ENCODE measurements around the gene EIF3A.

EIF3A gene

GRCh38 chr10:119116326-119116951 lies 35.8 kb upstream of the EIF3A start:
- CTCF ChIA-PET: no interaction called here
- Histone ChIP-seq H3K9me3 (ENCODE audit: control insufficient read depth, insufficient read depth, low read depth, low read length) (no peaks in the 10 kb centered on the region), H3K4me1 (ENCODE audit: control insufficient read depth, insufficient read depth, low read length) (no peaks in the 10 kb centered on the region), H3K4me3 (ENCODE audit: low read depth, low read length) (no peak overlapping the region), H3K36me3 (ENCODE audit: control insufficient read depth in 2 of 2, insufficient read depth in 1 of 2, low read length in 2 of 2) (peaks cover 69 to 70% of the 10 kb centered on the region in 2 experiments), H3K27ac (ENCODE audit: extremely low read depth, low read depth, low read length) (no peak overlapping the region)
- POLR2A ChIA-PET: interaction anchor here (0.6 kb wide), 1 partner anchor 60 kb away, joined by 3 read pairs; no protein-coding TSS in a partner anchor
- TF ChIP-seq ZNF837 (tag by site-specific recombination; IDR thresholded peaks at IDR 0.05) (no peak), ZNF157 (tag by site-specific recombination; IDR thresholded peaks at IDR 0.05) (no peak), KLF16 (tag by site-specific recombination; IDR thresholded peaks at IDR 0.05) (no peak), ZFP69B (tag by site-specific recombination; IDR thresholded peaks at IDR 0.05) (no peak)

GRCh38 chr10:119115926-119116325 lies 35.3 kb upstream of the EIF3A start:
- H3K4me3 ChIP-seq (ENCODE audit: low read depth, low read length): no peak overlapping the region
- peaks cover 70% of the 10 kb centered on the region in 2 experiments for H3K36me3 ChIP-seq (ENCODE audit: control insufficient read depth in 2 of 2, insufficient read depth in 1 of 2, low read length in 2 of 2)
- TF ChIP-seq ZSCAN4 (tag by site-specific recombination; IDR thresholded peaks at IDR 0.05) (no peak), ZNF341 (tag by site-specific recombination; IDR thresholded peaks at IDR 0.05; ENCODE audit: low read depth) (no peak), ZNF555 (tag by site-specific recombination; conservative IDR thresholded peaks at IDR 0.05) (no peak), EGR2 (tag by site-specific recombination; IDR thresholded peaks at IDR 0.05; ENCODE audit: low read depth) (no peak), ZNF350 (tag by site-specific recombination; IDR thresholded peaks at IDR 0.05) (no peak), ZNF398 (tag by site-specific recombination; IDR thresholded peaks at IDR 0.05) (no peak), OSR2 (tag by site-specific recombination; IDR thresholded peaks at IDR 0.05) (no peak), ZNF223 (tag by site-specific recombination; IDR thresholded peaks at IDR 0.05) (no peak), ZNF211 (tag by site-specific recombination; IDR thresholded peaks at IDR 0.05; ENCODE audit: low read depth) (no peak), ZNF121 (tag by site-specific recombination; IDR thresholded peaks at IDR 0.05) (no peak), ZNF501 (tag by site-specific recombination; IDR thresholded peaks at IDR 0.05) (no peak), ZNF157 (tag by site-specific recombination; IDR thresholded peaks at IDR 0.05) (no peak), ATF2 (tag by site-specific recombination; IDR thresholded peaks at IDR 0.05; ENCODE audit: low read depth) (no peak)
- no peaks in the 10 kb centered on the region for H3K9me3 ChIP-seq (ENCODE audit: control insufficient read depth, insufficient read depth, low read depth, low read length)
- ChIA-PET POLR2A (interaction anchor here (0.6 kb wide), 1 partner anchor 61 kb away, joined by 3 read pairs; no protein-coding TSS in a partner anchor), CTCF (no interaction called here)
- no peak overlapping the region for H3K27ac ChIP-seq (ENCODE audit: extremely low read depth, low read depth, low read length)
- no peaks in the 10 kb centered on the region for H3K4me1 ChIP-seq (ENCODE audit: control insufficient read depth, insufficient read depth, low read length)

Measured in HEK293 (cell line).